ENCODE measurements around the gene MYEOV.

MYEOV gene

GRCh38 chr11:69316956-69317355 lies 23.0 kb downstream of the MYEOV start:
- no peak for DNase-seq (ENCODE audit: low read depth, low spot score)

GRCh38 chr11:69317401-69318092 lies 23.6 kb downstream of the MYEOV start:
- DNase-seq (ENCODE audit: low read depth, low spot score), result no peak

- no peak for DNase-seq (ENCODE audit: low read depth, low spot score)
Measured at GRCh38 chr11:69318093-69318420, 24.1 kb downstream of the MYEOV start.

DNA sequence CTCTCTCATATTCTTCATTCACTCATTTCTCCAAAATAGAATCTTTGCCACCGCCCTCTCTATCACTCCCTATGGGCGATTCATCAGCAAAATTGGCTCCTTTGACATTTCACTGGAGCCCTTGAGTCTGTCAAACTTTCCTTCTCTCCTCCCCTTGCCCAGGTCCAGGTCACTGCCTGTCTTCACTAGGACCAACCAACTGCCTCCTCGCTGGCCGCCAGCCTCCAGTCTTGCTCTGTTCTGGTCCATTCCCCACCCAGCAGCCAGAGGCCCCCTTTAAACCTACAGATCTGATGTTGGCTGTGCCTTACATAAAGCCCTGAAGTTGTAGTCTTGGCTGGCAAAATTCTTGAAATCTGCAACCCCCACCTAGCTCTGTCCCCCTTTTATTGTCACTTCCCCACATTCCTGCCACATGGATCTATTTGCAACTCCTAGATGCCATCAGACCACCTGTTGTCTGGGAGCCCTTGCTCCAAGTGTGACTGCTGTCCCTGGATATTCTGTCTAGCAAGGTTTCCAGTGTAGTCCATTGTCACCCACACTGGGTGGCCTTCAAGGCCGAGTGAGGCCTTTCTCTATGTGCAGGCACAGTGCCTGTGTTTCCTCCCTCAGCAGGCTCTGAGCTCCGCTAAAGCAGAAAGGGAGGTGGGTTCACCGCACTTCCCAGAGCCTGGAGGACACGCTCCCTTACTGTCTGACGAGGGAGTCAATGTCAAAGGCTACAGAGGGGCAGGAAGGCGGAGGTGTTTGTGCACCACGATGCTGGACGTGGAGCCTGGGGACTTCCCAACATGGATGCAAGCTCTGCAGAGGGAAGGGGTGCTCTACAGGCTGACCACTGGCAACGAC lies 25.5 kb downstream of the MYEOV start:
- DNase-seq (ENCODE audit: low read depth, low spot score), result no peak

- no peak for DNase-seq (ENCODE audit: low read depth, low spot score)
Measured at GRCh38 chr11:69320326-69320725, 26.4 kb downstream of the MYEOV start.

DNA sequence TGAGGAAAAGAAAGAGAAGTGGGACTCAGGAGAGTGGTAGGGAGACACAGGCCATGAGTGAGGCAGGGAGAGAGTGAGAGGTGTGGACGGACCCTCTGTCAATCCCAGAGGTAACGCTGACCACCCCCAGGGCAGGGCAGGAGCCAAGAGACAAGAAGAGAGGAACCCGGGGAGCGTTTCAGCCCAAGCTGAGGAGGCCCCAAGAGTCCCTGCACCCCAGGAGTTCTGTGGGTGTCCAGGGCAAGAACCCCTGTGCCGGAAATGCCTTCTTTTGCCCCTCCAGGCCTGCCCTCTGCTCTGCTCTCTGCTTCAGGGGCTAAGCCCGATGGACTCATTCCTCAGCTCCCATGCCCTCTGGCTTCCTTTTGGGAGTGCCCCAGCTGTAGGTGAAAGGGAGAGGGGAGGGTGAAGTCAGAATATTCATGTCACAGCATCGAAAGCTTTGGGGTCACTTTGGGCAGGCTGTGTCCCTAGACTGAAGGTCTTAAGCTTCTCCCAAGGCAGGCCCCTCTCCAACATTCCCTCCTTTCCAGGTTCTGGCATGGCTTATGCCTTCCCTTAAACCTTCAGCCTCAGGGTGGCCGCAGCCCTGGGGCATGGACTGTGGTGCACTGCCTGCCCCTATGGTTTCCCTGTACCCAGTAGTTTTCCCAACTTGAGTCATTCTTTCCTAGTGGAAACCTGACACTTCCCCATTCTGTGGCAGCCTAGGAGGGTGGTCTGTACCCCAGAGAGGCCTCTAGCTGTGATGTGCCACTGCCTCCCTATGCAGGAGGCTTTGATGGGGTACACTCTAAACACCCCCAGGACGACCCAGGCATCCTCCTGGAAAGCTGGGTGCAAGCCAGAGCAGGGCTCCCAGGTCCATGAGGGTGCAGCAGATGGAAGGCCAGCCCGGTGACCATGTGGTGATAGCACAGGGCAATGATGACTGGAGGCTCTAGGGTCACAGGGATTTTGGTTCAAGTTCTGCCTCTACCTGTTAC lies 27.1 kb downstream of the MYEOV start:
- DNase-seq (ENCODE audit: low read depth, low spot score), result no peak

- no peak for DNase-seq (ENCODE audit: low read depth, low spot score)
Measured at GRCh38 chr11:69321877-69322361, 28.0 kb downstream of the MYEOV start.

- no peak for DNase-seq (ENCODE audit: low read depth, low spot score)
Measured at GRCh38 chr11:69325446-69325845, 31.5 kb downstream of the MYEOV start.

DNA sequence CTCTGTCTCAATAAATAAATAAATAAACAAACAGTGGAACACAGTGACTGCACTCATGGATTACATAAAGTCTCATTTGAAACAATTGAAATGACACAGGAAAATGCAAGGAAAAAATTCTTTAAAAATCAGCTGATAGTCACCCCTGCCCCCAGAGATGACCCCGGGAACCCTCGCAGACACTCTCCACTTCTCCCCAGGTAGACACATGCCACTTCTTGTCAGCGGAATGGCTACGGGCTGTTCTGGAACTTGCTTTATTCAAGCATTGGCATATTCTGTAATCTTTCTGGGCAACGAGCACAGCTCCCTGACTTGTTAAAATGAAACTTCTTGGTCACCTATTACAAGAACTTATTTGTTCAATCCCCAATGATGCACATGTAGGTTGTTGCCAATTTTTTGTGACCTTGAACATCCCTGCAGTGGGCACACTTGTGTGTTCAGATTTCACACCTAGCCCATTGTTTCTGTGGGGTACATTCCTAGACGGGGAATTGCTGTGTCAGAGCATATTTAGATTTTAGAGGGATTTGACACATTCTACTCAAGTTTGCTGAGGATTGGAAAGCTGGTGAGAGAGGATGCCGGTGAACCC lies 32.8 kb downstream of the MYEOV start:
- DNase-seq (ENCODE audit: low read depth, low spot score), result no peak

GRCh38 chr11:69327741-69328191 lies 33.8 kb downstream of the MYEOV start:
- DNase-seq (ENCODE audit: low read depth, low spot score), result no peak

- DNase-seq (ENCODE audit: low read depth, low spot score), result no peak
Measured at GRCh38 chr11:69328231-69328630, 34.3 kb downstream of the MYEOV start.

DNA sequence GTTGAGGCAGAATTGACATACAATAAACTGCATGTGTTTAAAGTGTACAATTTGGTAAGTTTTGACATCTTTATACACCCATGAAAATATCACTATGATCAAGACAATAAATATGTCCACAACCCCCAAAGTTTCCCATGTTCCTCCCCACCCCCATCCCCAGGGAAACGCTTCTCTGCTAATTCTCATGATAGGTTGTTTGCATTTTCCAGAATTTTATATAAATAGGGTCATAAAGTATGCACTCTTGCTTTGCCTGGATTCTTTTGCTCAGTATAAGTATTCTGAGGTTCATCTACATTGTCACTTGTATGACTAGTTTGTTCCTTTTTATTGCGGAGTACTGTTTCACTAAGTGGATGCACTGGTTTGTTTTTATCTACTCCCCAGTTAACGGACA lies 35.6 kb downstream of the MYEOV start:
- no peak for DNase-seq (ENCODE audit: low read depth, low spot score)

DNA sequence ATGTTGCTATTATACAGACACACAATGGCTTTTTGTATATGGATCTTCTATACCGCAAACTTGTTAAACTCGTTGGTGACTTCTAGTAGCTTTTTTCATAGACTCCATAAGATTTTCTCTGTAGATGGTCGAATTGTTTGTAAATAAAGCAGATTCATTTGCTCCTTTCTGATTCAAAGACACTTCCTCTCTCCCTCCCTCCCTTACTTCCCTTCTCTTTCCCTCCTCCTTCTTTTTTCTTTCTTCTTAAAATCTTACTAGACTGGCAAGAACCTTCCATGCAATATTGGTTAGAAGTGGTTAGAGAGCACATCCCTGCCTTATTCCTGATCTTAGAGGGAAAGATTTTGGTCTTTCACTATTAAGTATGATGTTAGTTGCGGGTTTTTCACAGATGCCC lies 36.4 kb downstream of the MYEOV start:
- no peak for DNase-seq (ENCODE audit: low read depth, low spot score)

GRCh38 chr11:69333149-69333710 lies 39.3 kb downstream of the MYEOV start:
- DNase-seq (ENCODE audit: low read depth, low spot score), result no peak

DNA sequence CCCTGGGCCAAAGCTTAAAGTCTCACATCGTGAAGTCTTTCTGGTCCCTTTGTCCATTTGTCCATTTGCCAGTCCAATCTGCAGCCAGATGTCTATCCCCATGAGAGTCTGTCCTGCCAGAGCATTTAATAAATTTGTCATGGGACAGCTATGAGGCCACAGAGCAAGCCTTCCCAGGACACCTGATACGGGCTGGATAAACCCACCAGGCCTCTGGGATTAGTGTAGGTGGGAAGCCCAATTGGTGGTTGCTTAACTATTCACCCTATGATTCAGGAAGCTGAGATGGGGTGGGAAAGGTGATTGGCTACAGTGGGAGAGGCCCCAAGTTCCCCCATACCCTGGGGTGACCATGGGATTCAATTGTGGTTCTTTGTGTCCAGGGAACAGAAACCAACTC lies 39.9 kb downstream of the MYEOV start:
- DNase-seq (ENCODE audit: low read depth, low spot score), result no peak

GRCh38 chr11:69335007-69335780 lies 41.2 kb downstream of the MYEOV start:
- DNase-seq (ENCODE audit: low read depth, low spot score), result no peak

- no peak for DNase-seq (ENCODE audit: low read depth, low spot score)
Measured at GRCh38 chr11:69335781-69336405, 41.9 kb downstream of the MYEOV start.

DNA sequence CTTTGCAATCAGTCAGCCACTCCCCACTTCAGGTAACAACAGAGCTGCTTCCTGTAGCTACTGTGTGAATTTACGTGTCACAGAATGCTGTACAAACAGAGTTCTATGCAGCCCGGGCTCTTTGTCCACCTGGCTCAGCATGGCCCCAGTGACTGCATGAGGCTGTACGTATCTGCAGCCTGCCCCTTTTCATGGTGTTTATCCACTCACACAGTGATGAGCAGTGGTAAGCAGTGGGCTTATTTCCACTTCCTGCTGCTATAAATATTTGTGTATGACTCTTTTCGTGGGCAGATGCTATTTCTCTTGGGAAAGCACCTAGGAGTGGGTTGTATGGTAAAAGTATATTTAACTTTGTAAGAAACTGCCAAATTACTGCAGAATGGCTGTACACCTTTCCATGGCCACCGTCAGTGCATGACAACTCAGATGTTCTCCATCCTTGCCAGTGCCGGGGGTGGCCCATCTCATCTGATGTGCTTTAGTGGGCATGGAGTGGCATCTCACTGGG lies 43.3 kb downstream of the MYEOV start:
- DNase-seq (ENCODE audit: low read depth, low spot score), result no peak

DNA sequence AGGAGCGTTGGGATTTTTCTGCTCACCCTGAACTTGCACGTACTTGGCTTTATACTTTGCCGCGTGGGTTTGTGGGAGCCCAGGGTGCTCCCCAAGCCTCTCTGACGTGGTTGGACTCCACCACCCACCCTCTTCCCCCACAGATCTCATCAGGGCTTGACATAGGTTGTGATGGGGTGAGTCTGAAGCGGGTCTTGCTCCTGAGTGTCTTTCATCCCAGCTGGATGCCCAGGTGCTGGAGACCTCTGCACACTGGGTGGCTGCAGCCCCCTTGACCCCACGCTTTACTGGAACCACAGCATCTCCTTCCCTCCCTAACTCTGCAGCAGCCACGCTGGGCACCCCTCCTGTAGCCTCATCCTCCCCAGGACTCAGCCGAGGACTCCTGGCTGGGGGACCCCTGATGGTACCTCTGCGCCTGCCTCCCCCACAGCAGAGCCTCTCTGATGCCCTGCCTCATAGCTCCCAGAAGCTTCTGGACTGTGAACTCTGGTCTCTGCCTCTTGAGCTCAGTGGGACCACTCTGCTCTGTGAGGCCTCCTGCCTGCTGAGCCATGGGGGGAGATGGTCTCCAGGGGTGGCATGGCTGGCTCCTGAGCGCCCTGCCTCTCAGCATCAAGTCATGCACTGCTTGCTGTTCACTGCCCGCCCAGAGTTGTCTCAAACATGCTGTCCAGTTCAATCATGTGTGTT lies 45.2 kb downstream of the MYEOV start:
- DNase-seq (ENCODE audit: low read depth, low spot score), result no peak

Data from ELF-1 (cell line).